GM18508 (cell line): Measurements from ENCODE around the gene PCDHGA6.
A peak's percentile ranks its signal among the peaks of the same experiment; 100 is the strongest.
"Not testable (repeated sequence)": the region's sequence is repeated elsewhere in the genome, so short reads cannot be mapped to it uniquely, and the experiment has no call there.

Experiments used
- ATAC-seq: cut with Tn5 transposase; IDR thresholded peaks from one replicate; pipeline ENCODE4 v1.9.1; 2021; ENCODE audit warnings: moderate number of reproducible peaks; ENCODE audit not compliant: insufficient read depth, unreplicated experiment

Gene PCDHGA6

DNA sequence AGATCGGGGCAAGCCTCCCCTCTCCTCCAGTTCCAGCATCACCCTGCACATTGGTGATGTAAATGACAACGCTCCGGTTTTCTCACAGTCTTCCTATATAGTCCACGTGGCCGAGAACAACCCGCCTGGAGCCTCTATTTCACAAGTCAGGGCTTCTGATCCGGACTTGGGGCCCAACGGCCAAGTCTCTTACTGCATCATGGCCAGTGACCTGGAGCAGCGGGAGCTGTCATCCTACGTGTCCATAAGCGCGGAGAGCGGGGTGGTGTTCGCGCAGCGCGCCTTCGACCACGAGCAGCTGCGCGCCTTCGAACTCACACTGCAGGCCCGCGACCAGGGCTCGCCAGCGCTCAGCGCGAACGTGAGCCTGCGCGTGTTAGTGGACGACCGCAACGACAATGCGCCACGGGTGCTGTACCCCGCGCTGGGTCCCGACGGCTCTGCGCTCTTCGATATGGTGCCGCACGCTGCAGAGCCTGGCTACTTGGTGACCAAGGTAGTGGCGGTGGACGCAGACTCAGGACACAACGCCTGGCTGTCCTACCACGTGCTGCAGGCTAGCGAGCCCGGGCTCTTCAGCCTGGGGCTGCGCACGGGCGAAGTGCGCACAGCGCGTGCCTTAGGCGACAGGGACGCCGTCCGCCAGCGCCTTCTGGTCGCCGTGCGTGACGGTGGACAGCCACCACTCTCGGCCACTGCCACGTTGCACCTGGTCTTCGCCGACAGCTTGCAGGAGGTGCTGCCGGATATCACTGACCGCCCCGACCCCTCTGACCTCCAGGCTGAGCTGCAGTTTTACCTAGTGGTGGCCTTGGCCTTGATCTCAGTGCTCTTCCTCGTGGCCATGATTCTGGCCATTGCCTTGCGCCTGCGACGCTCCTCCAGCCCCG lies 15.7 kb downstream of the PCDHGA6 start:
- no peak for ATAC-seq

DNA sequence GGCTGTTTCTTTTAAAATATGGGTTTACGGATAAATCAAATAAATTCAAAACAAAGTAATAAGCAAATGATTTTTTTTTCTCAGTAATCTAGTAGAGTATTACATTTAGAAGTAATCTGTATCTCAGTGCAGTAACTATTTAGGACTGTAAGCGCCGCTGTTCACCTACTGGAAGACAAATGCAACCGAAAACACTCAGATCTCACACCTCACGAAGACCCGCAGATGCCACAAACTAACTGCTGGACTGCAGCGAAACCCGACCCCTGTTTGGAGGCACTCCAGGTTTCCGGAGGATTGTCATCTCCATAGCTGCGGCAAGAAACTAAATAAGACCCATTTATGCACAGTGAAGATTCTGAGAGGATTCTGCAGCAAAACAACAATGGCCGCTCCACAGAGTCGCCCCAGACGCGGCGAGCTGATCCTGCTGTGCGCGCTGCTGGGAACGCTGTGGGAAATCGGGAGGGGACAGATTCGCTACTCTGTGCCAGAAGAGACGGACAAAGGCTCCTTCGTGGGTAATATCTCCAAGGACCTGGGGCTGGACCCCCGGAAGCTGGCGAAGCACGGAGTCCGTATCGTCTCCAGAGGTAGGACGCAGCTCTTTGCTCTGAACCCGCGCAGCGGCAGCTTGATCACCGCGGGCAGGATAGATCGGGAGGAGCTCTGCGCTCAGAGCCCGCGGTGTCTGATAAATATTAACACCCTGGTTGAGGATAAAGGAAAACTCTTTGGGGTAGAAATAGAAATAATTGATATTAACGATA lies 18.9 kb downstream of the PCDHGA6 start, which contains the start of gene PCDHGA8:
PCDHGA8 (plus strand) TSS at position 205 of the 770 bp plus-strand sequence; CDS start at position 386, 181 bp downstream.
- ATAC-seq = no peak

DNA sequence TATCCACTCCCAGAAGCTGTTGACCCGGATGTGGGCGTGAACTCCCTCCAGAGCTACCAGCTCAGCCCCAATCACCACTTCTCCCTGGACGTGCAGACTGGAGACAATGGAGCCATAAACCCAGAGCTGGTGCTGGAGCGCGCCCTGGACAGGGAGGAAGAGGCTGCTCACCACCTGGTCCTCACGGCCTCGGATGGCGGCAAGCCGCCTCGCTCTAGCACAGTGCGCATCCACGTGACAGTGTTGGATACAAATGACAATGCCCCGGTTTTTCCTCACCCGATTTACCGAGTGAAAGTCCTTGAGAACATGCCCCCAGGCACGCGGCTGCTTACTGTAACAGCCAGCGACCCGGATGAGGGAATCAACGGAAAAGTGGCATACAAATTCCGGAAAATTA lies 19.6 kb downstream of the PCDHGA6 start:
- ATAC-seq = no peak

DNA sequence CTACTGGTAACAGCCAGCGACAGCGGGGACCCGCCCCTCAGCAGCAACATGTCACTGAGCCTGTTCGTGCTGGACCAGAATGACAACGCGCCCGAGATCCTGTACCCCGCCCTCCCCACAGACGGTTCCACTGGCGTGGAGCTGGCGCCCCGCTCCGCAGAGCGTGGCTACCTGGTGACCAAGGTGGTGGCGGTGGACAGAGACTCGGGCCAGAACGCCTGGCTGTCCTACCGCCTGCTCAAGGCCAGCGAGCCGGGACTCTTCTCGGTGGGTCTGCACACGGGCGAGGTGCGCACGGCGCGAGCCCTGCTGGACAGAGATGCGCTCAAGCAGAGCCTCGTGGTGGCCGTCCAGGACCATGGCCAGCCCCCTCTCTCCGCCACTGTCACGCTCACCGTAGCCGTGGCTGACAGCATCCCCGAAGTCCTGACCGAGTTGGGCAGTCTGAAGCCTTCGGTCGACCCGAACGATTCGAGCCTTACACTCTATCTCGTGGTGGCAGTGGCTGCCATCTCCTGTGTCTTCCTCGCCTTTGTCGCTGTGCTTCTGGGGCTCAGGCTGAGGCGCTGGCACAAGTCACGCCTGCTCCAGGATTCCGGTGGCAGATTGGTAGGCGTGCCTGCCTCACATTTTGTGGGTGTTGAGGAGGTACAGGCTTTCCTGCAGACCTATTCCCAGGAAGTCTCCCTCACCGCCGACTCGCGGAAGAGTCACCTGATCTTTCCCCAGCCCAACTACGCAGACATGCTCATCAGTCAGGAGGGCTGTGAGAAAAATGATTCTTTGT lies 20.9 kb downstream of the PCDHGA6 start:
- not testable (repeated sequence) for ATAC-seq

DNA sequence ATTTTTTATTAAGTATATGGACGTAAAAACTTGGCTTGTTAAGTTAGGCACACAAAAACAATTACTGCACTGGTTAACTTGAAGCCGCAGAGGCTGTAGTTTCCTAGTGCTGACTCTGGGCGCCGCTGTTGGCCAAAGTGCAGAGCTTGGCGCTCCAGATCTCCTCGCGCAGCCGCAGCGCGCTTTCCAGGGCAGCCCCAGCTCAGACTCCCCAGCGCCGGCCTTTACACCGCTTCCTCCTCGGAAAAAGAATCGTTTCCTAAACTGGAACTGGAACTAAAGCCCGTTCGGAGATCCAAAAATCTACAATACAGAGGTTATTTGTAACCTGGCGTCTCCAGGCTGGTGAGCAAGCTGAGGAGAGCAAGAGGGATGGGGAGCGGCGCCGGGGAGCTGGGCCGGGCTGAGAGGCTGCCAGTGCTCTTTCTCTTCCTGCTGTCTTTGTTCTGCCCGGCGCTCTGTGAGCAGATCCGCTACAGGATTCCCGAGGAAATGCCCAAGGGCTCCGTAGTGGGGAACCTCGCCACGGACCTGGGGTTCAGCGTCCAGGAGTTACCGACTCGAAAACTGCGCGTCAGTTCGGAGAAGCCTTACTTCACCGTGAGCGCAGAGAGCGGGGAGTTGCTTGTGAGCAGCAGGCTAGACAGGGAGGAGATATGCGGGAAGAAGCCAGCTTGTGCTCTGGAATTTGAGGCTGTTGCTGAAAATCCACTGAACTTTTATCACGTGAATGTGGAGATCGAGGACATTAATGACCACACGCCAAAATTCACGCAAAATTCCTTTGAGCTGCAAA lies 24.3 kb downstream of the PCDHGA6 start, which contains the start of gene PCDHGB5:
PCDHGB5 (plus strand) TSS at position 192 of the 796 bp plus-strand sequence; CDS start at position 373, 181 bp downstream.
- ATAC-seq = peak; percentile 97

DNA sequence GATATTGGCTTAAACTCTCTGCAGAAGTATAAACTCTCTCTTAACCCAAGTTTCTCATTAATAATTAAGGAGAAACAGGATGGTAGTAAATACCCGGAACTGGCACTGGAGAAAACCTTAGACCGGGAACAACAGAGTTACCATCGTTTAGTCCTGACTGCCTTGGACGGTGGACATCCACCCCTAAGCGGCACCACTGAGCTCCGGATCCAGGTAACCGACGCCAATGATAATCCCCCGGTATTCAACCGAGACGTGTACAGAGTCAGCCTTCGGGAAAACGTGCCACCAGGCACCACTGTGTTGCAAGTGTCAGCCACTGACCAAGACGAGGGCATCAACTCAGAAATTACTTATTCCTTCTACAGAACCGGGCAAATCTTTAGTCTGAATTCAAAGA lies 24.9 kb downstream of the PCDHGA6 start:
- no peak for ATAC-seq

DNA sequence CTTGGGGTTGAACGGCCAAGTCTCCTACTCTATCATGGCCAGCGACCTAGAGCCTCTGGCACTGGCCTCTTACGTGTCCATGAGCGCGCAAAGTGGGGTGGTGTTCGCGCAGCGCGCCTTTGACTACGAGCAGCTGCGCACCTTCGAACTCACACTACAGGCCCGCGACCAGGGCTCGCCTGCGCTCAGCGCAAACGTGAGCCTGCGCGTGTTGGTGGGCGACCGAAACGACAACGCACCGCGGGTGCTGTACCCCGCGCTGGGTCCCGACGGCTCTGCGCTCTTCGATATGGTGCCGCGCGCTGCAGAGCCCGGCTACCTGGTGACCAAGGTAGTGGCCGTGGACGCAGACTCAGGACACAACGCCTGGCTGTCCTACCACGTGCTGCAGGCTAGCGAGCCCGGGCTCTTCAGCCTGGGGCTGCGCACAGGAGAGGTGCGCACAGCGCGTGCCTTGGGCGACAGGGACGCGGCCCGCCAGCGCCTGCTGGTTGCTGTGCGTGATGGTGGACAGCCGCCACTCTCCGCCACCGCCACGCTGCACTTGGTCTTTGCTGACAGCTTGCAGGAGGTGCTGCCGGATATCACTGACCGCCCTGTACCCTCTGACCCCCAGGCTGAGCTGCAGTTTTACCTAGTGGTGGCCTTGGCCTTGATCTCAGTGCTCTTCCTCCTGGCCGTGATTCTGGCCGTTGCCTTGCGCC lies 26.0 kb downstream of the PCDHGA6 start:
- no peak for ATAC-seq

DNA sequence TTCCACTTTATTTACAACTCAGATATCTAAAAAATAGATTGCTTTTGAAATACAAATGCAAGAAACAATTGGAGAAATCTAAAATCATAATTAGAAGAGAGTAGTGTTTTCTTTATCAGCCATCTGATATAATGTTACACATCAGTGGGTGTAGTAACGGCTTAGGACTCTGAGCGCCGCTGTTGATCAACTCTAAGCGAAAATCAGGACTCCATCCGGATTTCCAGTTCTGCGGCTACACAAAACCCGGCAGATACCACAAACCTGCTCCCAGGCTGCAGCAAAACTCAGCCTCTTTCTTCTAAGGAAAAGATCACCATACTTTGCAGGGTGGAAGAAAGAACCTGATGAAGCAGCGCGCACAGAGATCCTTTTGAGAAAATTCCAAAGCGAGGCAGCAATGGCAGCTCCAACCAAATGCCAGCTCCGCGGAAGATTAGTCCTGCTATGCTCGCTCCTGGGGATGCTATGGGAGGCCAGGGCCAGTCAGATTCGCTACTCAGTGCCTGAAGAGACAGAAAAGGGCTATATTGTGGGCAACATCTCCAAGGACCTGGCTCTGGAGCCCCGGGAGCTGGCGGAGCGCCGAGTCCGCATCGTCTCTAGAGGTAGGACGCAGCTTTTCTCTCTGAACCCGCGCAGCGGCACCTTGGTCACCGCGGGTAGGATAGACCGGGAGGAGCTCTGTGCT lies 29.0 kb downstream of the PCDHGA6 start, which contains the start of gene PCDHGA9:
PCDHGA9 (plus strand) TSS at position 226 of the 691 bp plus-strand sequence; CDS start at position 401, 175 bp downstream.
- ATAC-seq = no peak

DNA sequence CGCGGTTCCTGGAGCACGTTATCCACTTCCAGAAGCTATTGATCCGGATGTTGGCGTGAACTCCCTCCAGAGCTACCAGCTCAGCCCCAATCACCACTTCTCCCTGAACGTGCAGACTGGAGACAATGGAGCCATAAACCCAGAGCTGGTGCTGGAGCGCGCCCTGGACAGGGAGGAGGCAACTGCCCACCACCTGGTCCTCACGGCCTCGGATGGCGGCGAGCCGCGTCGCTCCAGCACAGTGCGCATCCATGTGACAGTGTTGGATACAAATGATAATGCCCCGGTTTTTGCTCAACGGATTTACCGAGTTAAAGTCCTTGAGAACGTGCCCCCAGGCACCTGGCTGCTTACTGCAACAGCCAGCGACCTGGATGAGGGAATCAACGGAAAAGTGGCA lies 29.7 kb downstream of the PCDHGA6 start:
- ATAC-seq = no peak

DNA sequence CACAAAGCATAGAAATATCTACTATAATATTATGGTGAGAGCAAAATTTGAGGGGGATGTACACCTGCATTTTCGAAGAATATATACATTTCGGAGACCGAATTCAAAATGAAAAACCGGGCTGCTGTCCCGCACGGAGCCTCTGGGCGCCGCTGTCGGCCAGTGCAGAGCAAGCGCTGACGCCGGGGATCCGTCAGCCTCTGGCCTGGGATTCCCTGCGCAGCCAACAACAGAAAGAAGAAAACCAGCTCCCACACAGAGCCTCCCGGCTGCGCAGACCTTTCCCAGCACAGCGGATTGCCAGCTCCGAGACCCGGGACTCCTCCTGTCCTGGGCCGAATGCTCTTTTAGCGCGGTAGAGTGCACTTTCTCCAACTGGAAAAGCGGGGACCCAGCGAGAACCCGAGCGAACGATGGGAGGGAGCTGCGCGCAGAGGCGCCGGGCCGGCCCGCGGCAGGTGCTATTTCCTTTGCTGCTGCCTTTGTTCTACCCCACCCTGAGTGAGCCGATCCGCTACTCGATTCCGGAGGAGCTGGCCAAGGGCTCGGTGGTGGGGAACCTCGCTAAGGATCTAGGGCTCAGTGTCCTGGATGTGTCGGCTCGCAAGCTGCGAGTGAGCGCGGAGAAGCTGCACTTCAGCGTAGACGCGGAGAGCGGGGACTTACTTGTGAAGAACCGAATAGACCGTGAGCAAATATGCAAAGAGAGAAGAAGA lies 34.3 kb downstream of the PCDHGA6 start, which contains the start of gene PCDHGB6:
PCDHGB6 (plus strand) TSS at position 232 of the 716 bp plus-strand sequence; CDS start at position 414, 182 bp downstream.
- not testable (repeated sequence) for ATAC-seq

DNA sequence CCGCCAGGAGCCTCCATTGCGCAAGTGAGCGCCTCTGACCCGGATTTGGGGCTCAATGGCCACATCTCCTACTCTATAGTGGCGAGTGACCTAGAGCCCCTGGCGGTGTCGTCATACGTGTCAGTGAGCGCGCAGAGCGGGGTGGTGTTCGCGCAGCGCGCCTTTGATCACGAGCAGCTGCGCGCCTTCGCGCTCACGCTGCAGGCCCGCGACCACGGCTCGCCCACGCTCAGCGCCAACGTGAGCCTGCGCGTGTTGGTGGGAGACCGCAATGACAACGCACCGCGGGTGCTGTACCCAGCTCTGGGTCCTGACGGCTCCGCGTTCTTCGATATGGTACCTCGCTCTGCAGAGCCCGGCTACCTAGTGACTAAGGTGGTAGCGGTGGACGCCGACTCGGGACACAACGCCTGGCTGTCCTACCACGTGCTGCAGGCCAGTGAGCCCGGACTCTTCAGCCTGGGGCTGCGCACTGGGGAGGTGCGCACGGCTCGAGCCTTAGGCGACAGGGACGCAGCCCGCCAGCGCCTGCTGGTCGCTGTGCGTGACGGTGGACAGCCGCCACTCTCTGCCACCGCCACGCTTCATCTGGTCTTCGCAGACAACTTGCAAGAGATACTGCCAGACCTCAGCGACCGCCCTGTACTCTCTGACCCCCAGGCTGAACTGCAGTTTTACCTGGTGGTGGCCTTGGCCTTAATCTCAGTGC lies 36.1 kb downstream of the PCDHGA6 start:
- no peak for ATAC-seq

DNA sequence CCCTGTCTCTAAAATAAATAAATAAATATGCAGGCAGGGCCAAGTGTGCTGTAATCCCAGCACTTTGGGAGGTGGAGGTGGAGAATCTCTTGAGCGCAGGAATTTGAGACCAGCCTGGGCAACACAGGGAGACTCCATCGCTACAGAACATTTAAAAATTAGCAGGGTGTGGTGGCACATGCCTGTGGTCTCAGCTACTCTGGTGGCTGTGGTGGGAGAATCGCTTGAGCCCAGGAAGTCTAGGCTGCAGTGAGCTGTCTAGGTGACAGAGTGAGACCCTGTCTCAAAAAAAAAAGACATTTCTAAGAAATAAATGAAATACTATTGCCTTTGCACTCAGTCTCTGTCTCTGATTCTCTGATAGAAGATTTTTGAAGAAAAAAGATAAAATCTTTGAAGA lies 37.9 kb downstream of the PCDHGA6 start:
- ATAC-seq = no peak

DNA sequence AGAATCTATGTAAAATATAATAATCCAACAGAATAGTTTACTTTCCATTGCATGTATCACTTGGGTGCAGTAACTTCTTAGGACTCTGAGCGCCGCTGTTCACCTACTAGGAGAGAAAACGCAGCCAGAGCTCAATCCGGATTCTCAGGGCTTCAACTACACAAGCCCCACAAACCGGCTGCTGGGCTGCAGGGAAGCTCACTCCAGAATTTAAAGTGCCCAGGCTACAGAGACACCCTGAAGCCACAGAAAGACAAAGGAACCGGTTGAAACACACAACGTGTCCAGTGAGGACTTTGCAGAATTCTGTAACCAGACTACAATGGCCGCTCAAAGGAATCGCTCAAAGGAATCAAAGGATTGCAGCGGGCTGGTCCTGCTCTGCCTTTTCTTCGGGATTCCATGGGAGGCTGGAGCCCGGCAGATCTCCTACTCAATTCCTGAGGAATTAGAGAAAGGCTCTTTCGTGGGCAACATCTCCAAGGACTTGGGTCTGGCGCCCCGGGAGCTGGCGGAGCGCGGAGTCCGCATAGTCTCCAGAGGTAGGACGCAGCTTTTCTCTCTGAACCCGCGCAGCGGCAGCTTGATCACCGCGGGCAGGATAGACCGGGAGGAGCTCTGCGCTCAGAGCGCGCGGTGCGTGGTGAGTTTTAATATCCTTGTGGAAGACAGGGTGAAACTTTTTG lies 39.3 kb downstream of the PCDHGA6 start, which contains the start of gene PCDHGA10:
PCDHGA10 (plus strand) TSS at position 134 of the 686 bp plus-strand sequence; CDS start at position 323, 189 bp downstream.
- peak; percentile 69 for ATAC-seq

DNA sequence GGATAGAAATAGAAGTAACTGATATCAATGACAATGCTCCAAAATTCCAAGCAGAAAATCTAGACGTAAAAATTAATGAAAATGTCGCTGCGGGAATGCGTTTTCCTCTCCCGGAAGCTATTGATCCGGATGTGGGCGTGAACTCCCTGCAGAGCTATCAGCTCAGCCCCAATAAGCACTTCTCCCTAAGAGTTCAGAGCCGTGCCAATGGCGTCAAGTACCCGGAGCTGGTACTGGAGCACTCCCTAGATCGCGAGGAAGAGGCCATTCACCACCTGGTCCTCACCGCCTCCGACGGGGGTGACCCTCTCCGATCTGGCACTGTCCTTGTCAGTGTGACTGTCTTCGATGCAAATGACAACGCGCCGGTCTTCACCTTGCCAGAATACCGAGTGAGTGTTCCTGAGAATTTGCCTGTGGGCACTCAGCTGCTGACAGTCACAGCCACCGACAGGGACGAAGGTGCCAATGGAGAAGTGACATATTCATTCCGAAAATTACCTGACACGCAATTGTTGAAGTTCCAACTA lies 39.9 kb downstream of the PCDHGA6 start:
- ATAC-seq = no peak

DNA sequence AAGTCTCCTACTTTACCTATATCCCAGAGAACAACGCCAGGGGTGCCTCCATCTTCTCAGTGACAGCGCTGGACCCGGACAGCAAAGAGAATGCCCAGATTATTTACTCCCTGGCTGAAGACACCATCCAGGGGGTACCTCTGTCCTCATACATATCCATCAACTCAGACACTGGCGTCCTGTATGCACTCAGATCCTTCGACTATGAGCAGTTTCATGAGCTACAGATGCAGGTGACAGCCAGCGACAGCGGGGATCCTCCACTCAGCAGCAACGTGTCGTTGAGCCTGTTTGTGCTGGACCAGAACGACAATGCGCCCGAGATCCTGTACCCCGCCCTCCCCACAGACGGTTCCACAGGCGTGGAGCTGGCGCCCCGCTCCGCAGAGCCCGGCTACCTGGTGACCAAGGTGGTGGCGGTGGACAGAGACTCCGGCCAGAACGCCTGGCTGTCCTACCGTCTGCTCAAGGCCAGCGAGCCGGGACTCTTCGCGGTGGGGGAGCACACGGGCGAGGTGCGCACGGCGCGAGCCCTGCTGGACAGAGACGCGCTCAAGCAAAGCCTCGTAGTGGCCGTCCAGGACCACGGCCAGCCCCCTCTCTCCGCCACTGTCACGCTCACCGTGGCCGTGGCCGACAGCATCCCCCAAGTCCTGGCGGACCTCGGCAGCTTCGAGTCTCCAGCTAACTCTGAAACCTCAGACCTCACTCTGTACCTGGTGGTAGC lies 41.0 kb downstream of the PCDHGA6 start:
- ATAC-seq = not testable (repeated sequence)
